Dedifferentiated amniotic fluid mesenchymal stem cell (primary cell): Measurements from ENCODE around the gene CD7.

Experiments
- DNase-seq: peaks from one replicate; pipeline ENCODE4 v3.0.0-alpha.2; 2016; ENCODE audit errors: extremely low spot score

The CD7 gene

DNA sequence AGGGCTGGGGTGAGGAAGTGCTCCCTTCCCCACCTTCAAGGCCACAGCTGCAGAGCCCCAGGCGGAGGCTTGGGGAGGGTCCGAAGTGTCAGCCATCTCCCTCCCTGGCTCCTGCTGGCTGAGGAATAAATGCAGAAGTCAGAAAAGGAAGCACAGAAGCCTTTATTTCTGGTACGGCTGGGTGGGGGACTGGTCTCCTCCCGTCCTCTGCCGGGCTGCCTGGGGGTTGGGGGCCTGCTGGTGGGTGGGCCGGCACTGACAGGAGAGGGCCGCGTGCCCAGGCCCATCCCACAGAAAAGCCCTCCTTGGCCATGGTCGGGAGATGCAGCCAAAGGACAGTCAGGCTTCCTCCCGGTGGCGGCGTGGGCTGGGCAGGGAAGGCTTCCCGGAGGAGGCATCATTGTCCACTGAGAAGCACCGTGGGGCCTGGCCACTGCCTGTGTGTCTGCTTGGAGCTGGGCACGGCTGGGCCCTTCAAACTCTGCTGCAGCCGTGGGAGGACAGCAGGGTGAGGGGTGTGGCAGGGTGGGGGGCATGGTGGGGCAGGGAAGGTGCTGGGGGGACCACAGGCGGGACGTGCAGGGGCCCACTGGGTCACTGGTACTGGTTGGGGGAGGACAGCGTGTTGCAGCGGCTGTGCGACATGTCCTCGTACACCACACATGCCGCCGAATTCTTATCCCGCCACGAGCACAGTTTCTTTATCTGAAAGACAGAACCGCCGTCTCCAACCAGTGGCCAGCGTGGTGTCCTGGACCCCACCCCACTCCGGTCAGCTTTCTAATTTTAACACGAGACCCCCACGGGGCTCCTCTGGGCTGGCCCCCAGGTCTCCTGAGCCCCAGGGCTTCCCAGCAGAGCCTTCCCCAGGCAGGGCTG lies 2.4 kb downstream of the CD7 start:
- no peak for DNase-seq

GRCh38 chr17:82314012-82314726 lies 3.2 kb downstream of the CD7 start:
- no peak for DNase-seq

DNA sequence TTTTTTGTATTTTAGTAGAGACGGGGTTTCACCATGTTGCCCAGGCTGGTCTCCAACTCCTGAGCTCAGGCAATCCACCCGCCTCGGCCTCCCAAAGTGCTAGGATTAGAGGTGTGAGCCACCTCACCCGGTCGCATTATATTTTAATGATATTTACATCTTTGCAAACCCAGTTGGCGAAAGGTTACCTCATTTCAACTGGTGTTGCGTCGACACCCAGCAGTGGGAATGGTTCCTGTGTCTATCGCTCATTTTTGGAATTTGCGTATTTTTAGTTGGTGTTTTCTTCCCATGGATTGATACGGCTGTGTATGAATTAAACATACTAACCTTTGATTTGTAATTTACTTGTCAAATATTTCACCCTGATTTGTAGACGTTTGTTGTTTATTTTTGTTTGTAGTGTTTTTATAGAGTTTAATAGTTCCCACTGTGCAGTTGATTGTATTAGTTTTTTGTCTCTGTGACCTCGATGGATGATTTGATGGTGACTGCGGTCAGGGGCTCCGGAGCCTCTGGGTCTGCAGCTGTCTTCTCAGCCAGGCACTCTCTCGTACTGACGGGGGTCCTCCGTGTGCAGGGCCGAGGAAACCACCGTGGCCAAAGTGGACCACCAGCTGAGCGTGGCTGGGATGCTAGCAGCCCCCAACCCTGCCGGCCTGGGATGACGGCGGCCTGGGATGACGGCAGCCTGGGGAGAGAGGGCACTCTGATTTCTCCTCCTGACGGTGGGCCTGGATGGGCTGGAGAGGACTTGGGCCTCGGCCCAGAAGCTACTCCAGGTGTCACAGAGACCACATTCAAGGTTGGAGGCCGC lies 4.0 kb downstream of the CD7 start:
- no peak for DNase-seq

DNA sequence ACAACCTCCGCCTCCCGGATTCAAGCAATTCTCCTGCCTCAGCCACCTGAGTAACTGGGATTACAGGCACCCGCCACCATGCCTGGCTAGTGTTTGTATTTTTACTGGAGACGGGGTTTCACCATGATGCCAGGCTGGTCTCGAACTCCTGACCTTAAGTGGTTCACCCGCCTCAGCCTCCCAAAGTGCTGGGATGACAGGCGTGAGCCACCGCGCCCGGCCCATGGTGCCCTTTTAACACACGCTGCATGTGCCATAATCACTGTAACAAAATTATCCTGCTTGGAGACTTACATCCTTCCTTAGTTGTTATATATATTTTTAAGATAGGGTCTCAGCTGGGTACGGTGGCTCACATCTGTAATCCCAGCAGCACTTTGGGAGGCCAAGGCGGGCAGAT lies 5.4 kb downstream of the CD7 start:
- no peak for DNase-seq

- no peak for DNase-seq
Observed at GRCh38 chr17:82310877-82311276, 6.5 kb downstream of the CD7 start.

DNA sequence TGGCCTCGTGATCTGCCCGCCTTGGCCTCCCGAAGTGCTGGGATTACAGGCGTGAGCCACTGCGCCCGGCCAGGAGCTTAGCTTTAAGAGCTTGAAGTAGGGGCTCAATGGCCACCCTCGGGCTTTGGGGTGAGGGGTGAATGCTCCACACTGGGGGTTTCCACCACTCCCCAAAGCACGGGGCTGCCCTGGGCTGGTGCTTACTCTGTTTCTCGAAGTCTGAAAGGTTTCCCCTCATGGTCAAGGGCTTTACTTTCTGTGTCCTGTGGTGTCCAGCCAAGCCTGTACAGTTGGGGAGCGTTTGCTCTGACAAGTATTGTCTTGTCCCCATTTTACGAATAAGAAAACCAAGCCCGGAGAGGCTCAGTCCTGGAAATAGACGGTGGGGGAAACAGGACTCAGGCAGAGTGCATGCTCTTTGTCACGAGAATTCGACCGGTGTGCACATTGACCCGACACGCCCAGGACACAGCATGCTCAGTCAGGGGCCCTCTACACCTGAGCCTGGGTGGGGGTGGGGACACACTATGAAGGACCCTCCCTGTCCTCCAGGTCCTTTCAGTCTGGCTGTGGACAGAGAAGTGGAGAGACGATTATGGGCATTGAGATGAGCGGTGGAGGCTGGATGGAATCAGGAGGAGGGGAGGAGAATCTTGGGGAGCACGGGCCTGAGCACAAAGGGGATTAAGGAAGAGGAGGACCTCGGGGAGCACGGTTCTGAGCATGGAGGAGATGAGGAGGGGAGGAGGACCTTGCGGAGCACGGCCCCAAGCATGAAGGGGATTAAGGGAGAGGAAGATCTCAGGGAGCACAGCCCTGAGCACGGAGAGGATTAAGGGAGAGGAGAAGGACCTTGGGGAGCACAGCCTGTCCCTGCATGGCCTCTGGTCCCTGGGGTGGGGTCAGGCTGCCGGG lies 7.5 kb downstream of the CD7 start:
- no peak for DNase-seq

- DNase-seq, result no peak
Observed at GRCh38 chr17:82305727-82306300, 11.6 kb downstream of the CD7 start.

- no peak for DNase-seq
Observed at GRCh38 chr17:82304826-82305726, 12.3 kb downstream of the CD7 start.

- DNase-seq, result no peak
Observed at GRCh38 chr17:82303944-82304808, 13.2 kb downstream of the CD7 start.

DNA sequence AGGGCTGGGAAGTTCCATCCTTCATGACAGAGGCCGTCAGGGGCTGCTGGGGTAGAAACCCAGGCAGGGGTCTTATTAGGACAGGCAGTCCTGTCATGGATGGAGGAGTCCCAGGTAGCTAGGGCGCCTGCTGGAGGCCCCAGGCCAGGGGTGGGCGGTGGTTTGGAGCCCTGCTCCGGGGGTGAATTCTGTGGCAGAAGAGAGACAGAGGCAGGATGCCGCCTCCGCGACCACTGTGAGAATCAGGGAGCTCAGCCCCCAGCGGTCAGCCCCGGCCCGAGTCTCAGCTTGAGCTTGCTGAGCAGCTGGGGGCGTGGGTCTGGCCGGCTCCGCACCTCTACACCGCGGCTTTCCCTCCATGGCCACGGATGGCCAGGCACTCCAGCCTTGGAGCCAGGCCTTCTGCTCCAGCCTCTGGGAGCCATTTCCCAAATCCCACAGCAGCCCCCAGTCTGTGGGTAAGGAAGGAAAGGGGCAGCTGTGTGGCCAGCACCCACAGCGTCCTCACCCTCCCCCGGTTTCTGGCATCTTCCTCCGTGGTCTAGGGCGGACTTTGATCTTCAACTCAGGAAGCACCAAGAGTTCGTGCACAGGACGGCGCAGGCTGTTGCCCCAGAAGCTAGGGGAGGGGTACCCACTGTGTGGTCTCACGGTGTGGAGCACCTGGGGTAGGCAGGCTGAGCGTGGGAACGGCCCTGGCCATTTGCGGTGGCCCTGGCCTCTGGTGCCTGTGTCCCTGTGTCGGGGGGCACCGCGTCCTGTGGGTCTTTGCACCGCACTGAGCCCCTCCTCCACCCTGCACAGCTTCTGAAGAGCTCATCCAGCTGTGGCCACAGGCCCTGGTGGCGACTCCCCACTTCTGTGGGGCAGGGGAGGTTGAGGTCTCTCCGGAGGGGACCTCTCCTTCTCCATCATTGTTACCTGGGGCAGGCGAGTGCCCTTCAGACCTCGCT lies 14.1 kb downstream of the CD7 start:
- no peak for DNase-seq

- no peak for DNase-seq
Observed at GRCh38 chr17:82302568-82302963, 14.8 kb downstream of the CD7 start.

DNA sequence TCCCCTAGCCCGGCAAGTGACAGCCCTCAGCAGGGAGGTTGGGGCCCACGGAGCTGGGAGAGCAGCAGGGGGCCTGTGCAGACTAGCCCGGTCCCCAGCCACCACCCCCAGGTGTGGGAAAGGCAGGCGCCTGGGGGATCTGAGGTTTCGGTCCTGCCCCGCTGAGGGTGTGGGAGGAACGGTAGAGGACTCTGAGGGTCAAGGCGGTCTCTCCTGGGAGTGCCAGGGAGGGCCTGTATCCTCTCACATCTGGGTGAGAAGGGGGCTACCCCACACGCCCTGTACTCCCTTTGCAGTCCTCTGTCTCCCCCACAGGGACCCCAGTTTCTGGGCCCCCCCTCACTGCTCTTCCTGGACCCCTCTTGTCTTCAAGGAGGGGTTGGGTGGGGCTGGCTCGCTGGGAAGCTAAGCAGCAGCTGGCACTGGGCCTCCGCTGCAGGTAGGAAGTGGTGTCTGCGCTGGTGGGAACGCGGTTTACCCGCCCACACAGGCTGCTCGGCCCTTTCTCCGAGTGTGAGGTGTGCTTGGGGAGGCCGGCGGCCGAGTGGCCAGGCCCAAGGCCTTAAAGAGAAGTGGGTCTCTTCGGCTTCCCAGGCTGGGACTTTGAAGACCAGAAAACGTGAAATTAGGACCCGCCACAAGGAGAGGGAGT lies 15.4 kb downstream of the CD7 start:
- no peak for DNase-seq

DNA sequence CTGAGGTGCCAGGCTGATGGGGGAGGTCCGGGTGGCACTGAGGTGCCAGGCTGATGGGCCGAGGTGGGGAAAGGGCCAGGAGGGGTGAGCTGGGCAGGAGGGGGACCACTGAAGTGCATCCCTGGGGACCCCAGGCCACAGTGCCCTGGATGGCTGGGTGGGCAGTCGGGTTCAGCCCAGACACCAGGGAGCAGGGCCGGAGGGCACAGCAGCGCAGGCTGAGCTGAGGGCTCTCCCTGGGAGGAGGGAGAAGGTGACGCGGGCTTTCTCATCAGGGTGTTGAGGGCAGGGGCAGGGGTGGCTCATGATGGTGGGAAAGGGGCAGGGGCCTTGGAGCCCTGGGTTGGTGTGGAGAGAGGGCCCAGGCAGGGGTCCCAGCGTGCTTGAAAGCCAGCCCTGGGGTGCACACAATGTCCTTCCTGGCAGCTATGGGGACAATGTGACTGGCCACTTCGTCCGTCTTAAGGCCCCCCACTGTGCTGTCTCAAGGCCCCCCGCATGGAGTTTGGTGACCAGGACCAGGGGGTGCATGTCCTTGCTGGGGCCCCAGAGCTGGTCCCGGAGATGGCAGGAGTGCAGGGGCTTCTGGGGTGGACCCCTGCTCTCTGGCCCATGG lies 16.0 kb downstream of the CD7 start:
- DNase-seq, result no peak

DNA sequence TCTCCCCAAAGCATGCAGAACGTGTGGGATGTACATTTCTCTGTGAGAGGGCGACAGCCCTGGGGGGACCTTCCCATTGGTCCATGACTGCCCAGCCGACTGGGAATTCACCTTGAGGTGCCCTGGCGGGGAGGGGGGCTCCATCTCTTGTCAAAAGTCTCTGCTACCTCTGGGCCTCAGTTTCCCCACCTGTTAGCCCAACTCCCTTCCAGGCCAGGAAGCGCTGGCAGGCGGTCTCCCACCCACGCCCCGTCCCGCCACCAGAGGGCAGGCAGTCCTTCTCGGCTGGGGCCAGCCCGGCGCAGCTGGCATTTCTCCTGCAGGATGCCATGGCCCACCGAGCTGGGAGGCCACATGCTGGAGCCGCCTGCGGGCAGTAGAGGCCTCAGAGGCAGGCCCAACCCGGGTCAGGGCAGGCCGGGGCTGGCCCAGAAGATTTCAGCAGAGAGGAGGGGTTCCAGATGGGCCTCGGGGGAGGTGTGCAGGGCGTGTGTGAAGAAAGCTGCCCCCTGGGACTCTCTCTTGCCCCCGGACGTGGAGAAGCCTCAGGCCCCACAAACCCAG lies 16.6 kb downstream of the CD7 start:
- DNase-seq, result peak; percentile 31

- DNase-seq, result no peak
Observed at GRCh38 chr17:82300228-82300627, 17.2 kb downstream of the CD7 start.

DNA sequence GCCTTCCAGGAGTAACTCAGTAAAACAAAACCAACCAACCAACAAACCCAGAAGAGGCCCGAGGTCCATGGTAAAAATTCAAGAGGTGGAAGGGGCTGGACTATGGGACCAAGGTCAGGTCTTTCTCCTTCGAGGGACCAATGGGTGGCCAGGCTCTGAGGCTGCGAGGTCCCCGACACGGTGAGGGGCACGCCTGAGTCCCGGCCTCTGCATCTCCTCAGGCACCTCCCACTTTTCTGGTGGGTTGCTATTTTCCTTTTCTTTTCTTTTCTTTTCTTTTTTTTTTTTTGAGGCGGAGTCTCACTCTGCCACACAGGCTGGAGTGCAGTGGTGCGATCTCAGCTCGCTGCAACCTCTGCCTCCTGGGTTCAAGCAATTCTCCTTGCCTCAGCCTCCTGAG lies 18.0 kb downstream of the CD7 start:
- DNase-seq, result no peak
